ENCODE results near the gene SETD3. TPM values are rescaled to one million over a fixed set of nuclear protein-coding genes. Genes with fewer than 3 reads are reported as not detected.

Gene SETD3
- total RNA-seq, 6 experiments from 2014 or later, result 42.1 to 53.9 (median 47.0) TPM

DNA sequence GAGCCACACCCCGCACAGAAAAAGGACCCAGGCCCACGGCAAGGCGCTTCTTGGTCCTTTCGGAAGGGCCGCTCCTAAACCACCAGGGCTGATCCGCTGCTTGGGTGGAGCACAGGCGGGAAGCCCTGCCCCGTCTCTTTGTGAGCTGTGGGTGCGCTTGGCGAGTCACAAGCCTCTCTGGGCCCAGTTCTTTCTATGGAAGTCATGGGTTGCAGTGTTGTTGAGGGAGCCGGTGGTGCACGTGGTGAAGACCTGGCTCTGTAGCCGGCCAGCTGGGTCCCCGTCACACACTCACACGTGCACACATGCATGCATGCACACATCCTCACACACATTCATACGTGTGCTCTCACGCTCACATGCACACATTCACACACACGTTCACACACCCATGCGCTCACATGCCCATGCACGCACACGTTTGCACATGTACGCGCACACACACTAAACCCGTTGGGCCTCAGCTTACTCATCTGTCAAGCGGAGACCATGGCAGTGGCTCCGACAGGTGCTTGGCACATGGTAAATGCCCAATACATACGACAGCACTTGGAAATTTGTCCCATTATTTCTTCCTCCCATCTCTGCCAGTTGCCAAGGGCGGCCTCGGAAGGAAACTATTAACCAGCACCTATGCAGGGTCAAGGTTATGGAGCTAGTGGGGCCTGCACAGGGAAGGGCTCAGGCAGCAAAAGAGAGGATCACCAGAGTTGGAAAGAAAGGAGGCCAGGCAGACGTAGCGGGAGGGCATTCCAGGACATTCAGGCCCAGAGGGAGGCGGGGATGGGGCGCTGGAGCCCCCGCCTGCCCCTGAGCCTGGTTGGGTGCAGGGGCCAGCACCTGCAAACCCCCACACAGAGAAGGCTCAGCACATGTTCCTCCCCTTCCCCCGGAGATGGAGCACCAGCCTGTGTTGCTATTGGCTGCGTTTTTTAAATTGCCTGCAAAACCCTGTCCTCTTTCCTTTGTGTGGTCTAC lies 96.9 kb downstream of the SETD3 start:
- no peak overlapping the region for H3K27ac Mint-ChIP-seq

GRCh38 chr14:99382781-99383471 lies 97.7 kb downstream of the SETD3 start:
- Mint-ChIP-seq H3K4me3 (no peak overlapping the region), H3K4me1 (ENCODE audit: low read depth) (peaks cover 5% of the 10 kb centered on the region), H3K27ac (no peak overlapping the region), H3K27me3 (ENCODE audit: insufficient read depth) (peaks cover 22% of the 10 kb centered on the region), H3K9me3 (peaks cover 5% of the 10 kb centered on the region; the same call in 1 of the 2 replicates), H3K36me3 (ENCODE audit: low read depth) (no peaks in the 10 kb centered on the region)
- TF ChIP-seq, protein P1, sequence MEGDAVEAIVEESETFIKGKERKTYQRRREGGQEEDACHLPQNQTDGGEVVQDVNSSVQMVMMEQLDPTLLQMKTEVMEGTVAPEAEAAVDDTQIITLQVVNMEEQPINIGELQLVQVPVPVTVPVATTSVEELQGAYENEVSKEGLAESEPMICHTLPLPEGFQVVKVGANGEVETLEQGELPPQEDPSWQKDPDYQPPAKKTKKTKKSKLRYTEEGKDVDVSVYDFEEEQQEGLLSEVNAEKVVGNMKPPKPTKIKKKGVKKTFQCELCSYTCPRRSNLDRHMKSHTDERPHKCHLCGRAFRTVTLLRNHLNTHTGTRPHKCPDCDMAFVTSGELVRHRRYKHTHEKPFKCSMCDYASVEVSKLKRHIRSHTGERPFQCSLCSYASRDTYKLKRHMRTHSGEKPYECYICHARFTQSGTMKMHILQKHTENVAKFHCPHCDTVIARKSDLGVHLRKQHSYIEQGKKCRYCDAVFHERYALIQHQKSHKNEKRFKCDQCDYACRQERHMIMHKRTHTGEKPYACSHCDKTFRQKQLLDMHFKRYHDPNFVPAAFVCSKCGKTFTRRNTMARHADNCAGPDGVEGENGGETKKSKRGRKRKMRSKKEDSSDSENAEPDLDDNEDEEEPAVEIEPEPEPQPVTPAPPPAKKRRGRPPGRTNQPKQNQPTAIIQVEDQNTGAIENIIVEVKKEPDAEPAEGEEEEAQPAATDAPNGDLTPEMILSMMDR (IDR thresholded peaks at IDR 0.05), result no peak
- no peak for DNase-seq

More for the DNA sequence above, 96.9 kb downstream of the SETD3 start:
- TF ChIP-seq, protein P1 (IDR thresholded peaks at IDR 0.05), result no peak
- DNase-seq, result no peak
- H3K36me3 Mint-ChIP-seq (ENCODE audit: low read depth), result no peaks in the 10 kb centered on the region
- H3K9me3 Mint-ChIP-seq, result peaks cover 5% of the 10 kb centered on the region; the same call in 1 of the 2 replicates
- H3K27me3 Mint-ChIP-seq (ENCODE audit: insufficient read depth), result peaks cover 21% of the 10 kb centered on the region
- H3K4me1 Mint-ChIP-seq (ENCODE audit: low read depth), result peaks cover 2% of the 10 kb centered on the region
- H3K4me3 Mint-ChIP-seq, result no peak overlapping the region

GRCh38 chr14:99382071-99382470 lies 98.6 kb downstream of the SETD3 start:
- no peaks in the 10 kb centered on the region for H3K36me3 Mint-ChIP-seq (ENCODE audit: low read depth)
- DNase-seq, result no peak
- H3K4me3 Mint-ChIP-seq, result no peak overlapping the region
- peaks cover 27% of the 10 kb centered on the region for H3K27me3 Mint-ChIP-seq (ENCODE audit: insufficient read depth)
- H3K9me3 Mint-ChIP-seq, result peaks cover 5% of the 10 kb centered on the region; the same call in 1 of the 2 replicates
- no peak overlapping the region for H3K27ac Mint-ChIP-seq
- H3K4me1 Mint-ChIP-seq (ENCODE audit: low read depth), result peaks cover 5% of the 10 kb centered on the region
- TF ChIP-seq, protein P1 (IDR thresholded peaks at IDR 0.05), result no peak

DNA sequence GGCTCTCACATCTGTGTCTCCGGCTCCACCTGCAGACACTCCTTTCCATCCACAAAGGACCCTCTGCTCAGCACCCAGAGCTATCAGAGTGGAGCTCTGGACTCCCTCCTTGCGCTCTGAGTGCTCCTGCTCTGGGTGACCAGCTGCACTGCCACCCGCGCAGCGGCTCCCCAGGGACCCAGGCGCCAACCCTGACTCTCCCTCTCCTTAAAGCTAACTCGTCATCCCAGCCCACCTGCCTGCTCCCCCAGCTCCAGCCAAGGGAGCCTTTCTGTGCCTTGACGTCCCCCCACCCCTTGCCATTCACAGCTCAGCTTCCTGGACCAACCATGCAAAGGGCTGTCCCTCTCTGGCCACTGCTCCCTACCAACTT lies 99.0 kb downstream of the SETD3 start:
- H3K4me3 Mint-ChIP-seq, result no peak overlapping the region
- peaks cover 5% of the 10 kb centered on the region for H3K4me1 Mint-ChIP-seq (ENCODE audit: low read depth)
- no peak for DNase-seq
- TF ChIP-seq, protein P1 (IDR thresholded peaks at IDR 0.05), result no peak
- H3K27me3 Mint-ChIP-seq (ENCODE audit: insufficient read depth), result peaks cover 28% of the 10 kb centered on the region
- H3K9me3 Mint-ChIP-seq, result peaks cover 5% of the 10 kb centered on the region; the same call in 1 of the 2 replicates
- H3K36me3 Mint-ChIP-seq (ENCODE audit: low read depth), result no peaks in the 10 kb centered on the region
- H3K27ac Mint-ChIP-seq, result no peak overlapping the region

- H3K36me3 Mint-ChIP-seq (ENCODE audit: low read depth), result no peaks in the 10 kb centered on the region
- peaks cover 5% of the 10 kb centered on the region; the same call in 1 of the 2 replicates for H3K9me3 Mint-ChIP-seq
- DNase-seq, result no peak
- no peak overlapping the region for H3K27ac Mint-ChIP-seq
- H3K4me1 Mint-ChIP-seq (ENCODE audit: low read depth), result peaks cover 5% of the 10 kb centered on the region
- TF ChIP-seq, protein P1 (IDR thresholded peaks at IDR 0.05), result no peak
- peaks cover 28% of the 10 kb centered on the region for H3K27me3 Mint-ChIP-seq (ENCODE audit: insufficient read depth)
- H3K4me3 Mint-ChIP-seq, result no peak overlapping the region
These were observed 99.5 kb downstream of the SETD3 start for GRCh38 chr14:99380991-99381687.

Measured in HFFc6 (cell line).